GM18951 (cell line): ENCODE data around the gene ZNF462.

ENCODE experiments used
- POLR2A ChIP-seq: IDR thresholded peaks from 4 replicates; pipeline ENCODE4 v1.6.1; 2011; ENCODE audit warnings: mild to moderate bottlenecking; ENCODE audit not compliant: insufficient read length, insufficient read depth; ENCODE audit errors: extremely low read depth
- in situ Hi-C: fragments of 300-500 bp; cut with MboI; formaldehyde crosslinking; loops from one replicate; pipeline ENCODE4 v1.12.0; 2022; ENCODE audit warnings: low sequenced_read_pairs, mixed read lengths, inconsistent platforms; ENCODE audit not compliant: unreplicated experiment

The ZNF462 gene

GRCh38 chr9:106857811-106858470 lies 5.0 kb upstream of the ZNF462 start:
- no peak for TF ChIP-seq POLR2A
- in situ Hi-C loops, result no loop called here

GRCh38 chr9:106859957-106860720 lies 2.8 kb upstream of the ZNF462 start:
- in situ Hi-C loops, result no loop called here

GRCh38 chr9:106860721-106861639 lies 2.0 kb upstream of the ZNF462 start:
- in situ Hi-C loops, result no loop called here
- no peak for TF ChIP-seq POLR2A

More at GRCh38 chr9:106859957-106860720, 2.8 kb upstream of the ZNF462 start:
- no peak for TF ChIP-seq POLR2A

- no peak for TF ChIP-seq POLR2A
- in situ Hi-C loops, result no loop called here
These were observed 1.3 kb upstream of the ZNF462 start for GRCh38 chr9:106861640-106862109.

- TF ChIP-seq POLR2A, result no peak
- in situ Hi-C loops, result no loop called here
These were observed 701 bp upstream of the ZNF462 start for GRCh38 chr9:106862110-106862820.

GRCh38 chr9:106864373-106865143 lies 1.6 kb downstream of the ZNF462 start:
- no peak for TF ChIP-seq POLR2A
- in situ Hi-C loops, result no loop called here

GRCh38 chr9:106866243-106866642 lies 3.3 kb downstream of the ZNF462 start:
- in situ Hi-C loops, result no loop called here
- no peak for TF ChIP-seq POLR2A

GRCh38 chr9:106867286-106867685 lies 4.3 kb downstream of the ZNF462 start:
- no peak for TF ChIP-seq POLR2A
- in situ Hi-C loops, result no loop called here

GRCh38 chr9:106868087-106868486 lies 5.1 kb downstream of the ZNF462 start:
- in situ Hi-C loops, result no loop called here
- TF ChIP-seq POLR2A, result no peak

GRCh38 chr9:106868565-106868964 lies 5.6 kb downstream of the ZNF462 start:
- in situ Hi-C loops, result no loop called here
- no peak for TF ChIP-seq POLR2A

GRCh38 chr9:106869028-106869427 lies 6.1 kb downstream of the ZNF462 start:
- no peak for TF ChIP-seq POLR2A
- in situ Hi-C loops, result no loop called here

GRCh38 chr9:106869458-106869857 lies 6.5 kb downstream of the ZNF462 start:
- no peak for TF ChIP-seq POLR2A
- in situ Hi-C loops, result no loop called here
